IMR-90 (cell line): ENCODE results near the gene MYL12B. TPM values are rescaled to one million over a fixed set of nuclear protein-coding genes. Genes with fewer than 3 reads are reported as not detected.

Experiments
- ATAC-seq: fragments of 200-7000 bp; cut with Tn5 transposase; 2 replicates; pipeline ENCODE4 v1.9.1; 2020; ENCODE audit warnings: low read depth, mild to moderate bottlenecking, moderate library complexity
- BruUV-seq: library from RNA; stranded (reverse); fragments of 400-500 nt; replicated peaks from 2 replicates; lab custom pipeline; 2021; lab: Mats Ljungman, UMichigan
- CTCF ChIA-PET: fragments of 300-600 bp; formaldehyde crosslinking; extraction: SDS; loops from one replicate; lab custom pipeline; 2021; ENCODE audit warnings: antibody characterized with exemption; lab: Yijun Ruan, JAX
- POLR2A ChIA-PET: fragments of 300-600 bp; sonication (Branson Sonifier 250); formaldehyde crosslinking; loops from one replicate; lab custom pipeline; 2022; ENCODE audit warnings: antibody characterized with exemption; ENCODE audit not compliant: unreplicated experiment; lab: Charles Lee
- DNase-seq: peaks from one replicate; pipeline ENCODE4 v3.0.0; 2013
- H2AFZ ChIP-seq: replicated peaks from 2 replicates; pipeline ENCODE3; 2013; ENCODE audit warnings: low read length, mild to moderate bottlenecking; ENCODE audit not compliant: poor library complexity
- H2AK5ac ChIP-seq: 2 replicates; pipeline ENCODE4 v1.6.1; 2013; ENCODE audit warnings: low read depth, low read length, inconsistent platforms
- H2AK9ac ChIP-seq: replicated peaks from 2 replicates; pipeline ENCODE3; 2013; ENCODE audit warnings: mild to moderate bottlenecking, low read depth, low read length, moderate library complexity; ENCODE audit not compliant: poor library complexity
- H2BK120ac ChIP-seq: 2 replicates; pipeline ENCODE4 v1.6.1; 2013; ENCODE audit warnings: low read depth, low read length, inconsistent platforms
- H2BK15ac ChIP-seq: 3 replicates; pipeline ENCODE4 v1.6.1; 2013; ENCODE audit warnings: low read depth, low read length, inconsistent platforms
- H2BK20ac ChIP-seq: 2 replicates; pipeline ENCODE4 v1.6.1; 2013; ENCODE audit warnings: low read depth, mild to moderate bottlenecking, inconsistent platforms, low read length, moderate library complexity
- H2BK5ac ChIP-seq: 2 replicates; pipeline ENCODE4 v1.6.1; 2013; ENCODE audit warnings: mild to moderate bottlenecking, low read depth, low read length, inconsistent platforms; ENCODE audit not compliant: poor library complexity, severe bottlenecking
- H3K14ac ChIP-seq: replicated peaks from 2 replicates; pipeline ENCODE4 v1.6.1; 2013; ENCODE audit warnings: low read depth, low read length, inconsistent platforms
- H3K18ac ChIP-seq: 2 replicates; pipeline ENCODE4 v1.6.1; 2013; ENCODE audit warnings: low read depth, low read length, control low read depth
- H3K23ac ChIP-seq: 2 replicates; pipeline ENCODE4 v1.6.1; 2013; ENCODE audit warnings: low read depth, low read length, inconsistent platforms
- H3K27ac ChIP-seq: 2 replicates; pipeline ENCODE4 v1.5.1; 2013; ENCODE audit warnings: mild to moderate bottlenecking, control low read depth, low read length; ENCODE audit not compliant: insufficient read depth
- H3K27me3 ChIP-seq: 2 replicates; pipeline ENCODE4 v1.6.1; 2013; ENCODE audit warnings: low read length; ENCODE audit not compliant: control insufficient read depth, insufficient read depth
- H3K36me3 ChIP-seq: 2 replicates; pipeline ENCODE4 v1.6.1; 2013; ENCODE audit warnings: low read length, mixed read lengths; ENCODE audit not compliant: control insufficient read depth, insufficient read depth
- H3K4ac ChIP-seq: 2 replicates; pipeline ENCODE4 v1.6.1; 2013; ENCODE audit warnings: low read depth, low read length, inconsistent platforms
- H3K4me1 ChIP-seq: 2 replicates; pipeline ENCODE4 v1.6.1; 2013; ENCODE audit warnings: low read length, mixed read lengths; ENCODE audit not compliant: control insufficient read depth, insufficient read depth
- H3K4me2 ChIP-seq: 2 replicates; pipeline ENCODE4 v1.6.1; 2013; ENCODE audit warnings: low read depth, mild to moderate bottlenecking, control low read depth, low read length, moderate library complexity
- H3K4me3 ChIP-seq: 2 replicates; pipeline ENCODE4 v1.5.1; 2013; ENCODE audit warnings: low read depth, mild to moderate bottlenecking, control low read depth, low read length, moderate library complexity; ENCODE audit not compliant: insufficient read depth
- H3K56ac ChIP-seq: 2 replicates; pipeline ENCODE4 v1.6.1; 2013; ENCODE audit warnings: low read length, inconsistent platforms; ENCODE audit not compliant: insufficient read depth; ENCODE audit errors: extremely low read depth
- H3K79me1 ChIP-seq, 2 experiments: 2 replicates each; pipeline ENCODE4 v1.6.1; 2013; ENCODE audit warnings: low read length in 2 of 2, inconsistent platforms in 1 of 2, low read depth in 1 of 2
- H3K9ac ChIP-seq: 2 replicates; pipeline ENCODE4 v1.6.1; 2013; ENCODE audit warnings: low read depth, low read length, control low read depth
- H3K9me1 ChIP-seq: 2 replicates; pipeline ENCODE4 v1.6.1; 2013; ENCODE audit warnings: low read length, inconsistent platforms; ENCODE audit not compliant: insufficient read depth
- H3K9me3 ChIP-seq: 2 replicates; pipeline ENCODE4 v1.6.1; 2013; ENCODE audit warnings: low read length; ENCODE audit not compliant: control insufficient read depth, insufficient read depth
- H4K20me1 ChIP-seq: 2 replicates; pipeline ENCODE4 v1.6.1; 2013; ENCODE audit warnings: low read length, inconsistent platforms; ENCODE audit not compliant: insufficient read depth
- H4K5ac ChIP-seq: 2 replicates; pipeline ENCODE4 v1.6.1; 2013; ENCODE audit warnings: mild to moderate bottlenecking, low read depth, low read length, control low read depth
- H4K8ac ChIP-seq, 2 experiments: 2 replicates each; pipeline ENCODE4 v1.6.1; 2013; ENCODE audit warnings: low read depth in 2 of 2, low read length in 2 of 2, control low read depth in 1 of 2, inconsistent platforms in 1 of 2
- H4K91ac ChIP-seq: 2 replicates; pipeline ENCODE4 v1.6.1; 2013; ENCODE audit warnings: low read depth, low read length, inconsistent platforms; ENCODE audit not compliant: insufficient read depth
- BHLHE40 ChIP-seq: fragments of 150-350 bp; IDR thresholded peaks from 2 replicates; pipeline ENCODE4 v1.6.1; 2016; ENCODE audit warnings: mild to moderate bottlenecking, low read depth, low read length
- CEBPB ChIP-seq: IDR thresholded peaks from 2 replicates; pipeline ENCODE4 v1.6.1; 2012; ENCODE audit warnings: low read depth, low read length, improper control_type of control experiment
- CHD1 ChIP-seq: IDR thresholded peaks from 2 replicates; pipeline ENCODE4 v1.6.1; 2012; ENCODE audit warnings: low read depth, low read length, improper control_type of control experiment
- FOS ChIP-seq: fragments of 150-350 bp; IDR thresholded peaks from 2 replicates; pipeline ENCODE4 v1.6.1; 2016; ENCODE audit warnings: low read depth, low read length
- MAFK ChIP-seq: IDR thresholded peaks from 2 replicates; pipeline ENCODE4 v1.6.1; 2012; ENCODE audit warnings: low read depth, low read length, improper control_type of control experiment
- MAZ ChIP-seq: IDR thresholded peaks from 2 replicates; pipeline ENCODE4 v1.6.1; 2012; ENCODE audit warnings: low read depth, mild to moderate bottlenecking, low read length, improper control_type of control experiment, moderate library complexity, borderline replicate concordance
- MXI1 ChIP-seq: IDR thresholded peaks from 2 replicates; pipeline ENCODE4 v1.6.1; 2012; ENCODE audit warnings: low read depth, mild to moderate bottlenecking, low read length, moderate library complexity, borderline replicate concordance
- NFE2L2 ChIP-seq: fragments of 150-350 bp; IDR thresholded peaks from 2 replicates; pipeline ENCODE4 v1.6.1; 2016; ENCODE audit warnings: low read depth, mild to moderate bottlenecking, low read length
- RCOR1 ChIP-seq: IDR thresholded peaks from 2 replicates; pipeline ENCODE4 v1.6.1; 2012; ENCODE audit warnings: mild to moderate bottlenecking, low read length, improper control_type of control experiment; ENCODE audit not compliant: insufficient replicate concordance
- RFX5 ChIP-seq: IDR thresholded peaks from 2 replicates; pipeline ENCODE4 v1.8.0; 2012; ENCODE audit warnings: low read depth, mild to moderate bottlenecking, low read length, moderate library complexity
- SMC3 ChIP-seq: fragments of 150-350 bp; IDR thresholded peaks from 2 replicates; pipeline ENCODE4 v1.6.1; 2016; ENCODE audit warnings: low read depth, mild to moderate bottlenecking, antibody characterized with exemption, low read length, moderate library complexity
- USF2 ChIP-seq: fragments of 150-350 bp; IDR thresholded peaks from 2 replicates; pipeline ENCODE4 v1.6.1; 2017; ENCODE audit warnings: mild to moderate bottlenecking, antibody characterized with exemption, low read length, low read depth
- WGBS, 2 experiments: methylation state at CpG; one replicate each; pipeline versions ENCODE4 v1.1.5 to v1.1.7; 2013; ENCODE audit warnings: missing lambda C conversion rate in 2 of 2; ENCODE audit not compliant: insufficient read length in 1 of 2; ENCODE audit errors: extremely low coverage in 2 of 2; 5-methylcytosine and 5-hydroxymethylcytosine counted together
- dilution Hi-C: fragments of 300-500 bp; cut with HindIII; formaldehyde crosslinking; loops from one replicate; pipeline ENCODE4 v1.14.3; 2018; ENCODE audit warnings: low sequenced_read_pairs; ENCODE audit not compliant: unreplicated experiment
- in situ Hi-C: fragments of 300-500 bp; cut with MboI; formaldehyde crosslinking; loops from 3 replicates; pipeline ENCODE4 v1.14.3; 2019; ENCODE audit warnings: low sequenced_read_pairs, inconsistent platforms, mixed read lengths
- intact Hi-C: fragments of 100-400 bp; cut with micrococcal nuclease; formaldehyde crosslinking; loops from 2 replicates; pipeline ENCODE4 v1.10.0; 2022
- polyA plus RNA-seq, 3 experiments: library from polyadenylated mRNA; depleted of rRNA; stranded (reverse); fragments of >200 nt; gene quantifications; 2 replicates each; pipeline ENCODE4 v1.2.3, GENCODE V29; 2012; ENCODE audit warnings: low replicate concordance in 1 of 3
- total RNA-seq: library from RNA; depleted of rRNA; stranded (reverse); fragments of >200 nt; gene quantifications from 2 replicates; pipeline ENCODE4 v1.2.3, GENCODE V29; 2012
- TF ChIP-seq, protein P1 (sequence below): conservative IDR thresholded peaks from 2 replicates; pipeline ENCODE4 v1.5.1; 2012; ENCODE audit warnings: mild to moderate bottlenecking, low read depth, low read length, improper control_type of control experiment
- TF ChIP-seq, protein P2 (sequence below): fragments of 150-350 bp; IDR thresholded peaks from 2 replicates; pipeline ENCODE4 v1.6.1; 2016; ENCODE audit warnings: low read depth, mild to moderate bottlenecking, low read length, moderate library complexity, borderline replicate concordance

The MYL12B gene
- total and polyA plus RNA-seq, 2 of the 4 experiments (the other 2 are of a cell fraction): 692 to 816 TPM

DNA sequence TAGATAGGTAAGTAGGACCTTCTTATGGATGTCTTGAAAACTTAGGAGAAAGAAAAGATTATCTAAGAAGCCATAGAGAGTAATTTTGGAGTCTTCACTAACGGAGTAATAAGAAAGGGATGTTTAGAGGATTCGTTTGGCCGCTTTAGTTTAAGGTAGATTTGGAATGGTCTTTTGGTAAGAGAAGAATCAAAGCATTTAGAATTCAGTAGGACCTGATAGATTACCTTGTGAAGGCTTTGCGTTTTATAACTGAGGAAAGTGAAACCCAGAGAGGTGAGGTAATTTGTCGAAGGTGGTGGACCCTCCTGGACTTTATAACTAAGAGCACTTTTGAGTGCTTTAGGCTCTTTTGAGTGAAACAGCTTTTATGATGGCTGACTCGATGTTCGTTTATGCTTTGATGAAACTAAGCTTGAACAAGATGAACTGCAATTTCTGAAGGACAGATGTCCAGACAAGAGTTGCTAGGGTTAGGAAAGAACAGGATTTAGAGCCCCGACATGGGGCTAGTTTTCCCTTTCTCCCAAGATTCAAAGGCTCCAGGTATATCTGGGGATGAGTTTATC is 1.3 kb downstream of the MYL12B start:
- Histone ChIP-seq H4K5ac (0 out of 2 replicates have a peak overlapping the region, but pooled peaks have one; percentile 79), H3K23ac (peak overlapping the region; percentile 83), H2BK5ac (peak overlapping the region; percentile 100), H2BK20ac (no peak overlapping the region), H3K4me1 (peaks cover 12% of the 10 kb centered on the region), H3K18ac (no peak overlapping the region), H3K4me2 (peak overlapping the region; percentile 98), H3K14ac (peak overlapping the region; percentile 99), H3K9me3 (no peaks in the 10 kb centered on the region), H4K8ac (peak overlapping the region in 1 of 2 experiments; percentile 82; a peak in 2 of 4 replicates), H3K56ac (peak overlapping the region; percentile 55), H3K4ac (peak overlapping the region; percentile 86), H2AK9ac (no peak overlapping the region), H3K9ac (peak overlapping the region; percentile 99), H4K91ac (no peak overlapping the region), H3K9me1 (peaks cover 20% of the 10 kb centered on the region), H3K27ac (peak overlapping the region; percentile 99), H3K4me3 (peak overlapping the region; percentile 87), H2AK5ac (peak overlapping the region; percentile 98; the same call in 1 of the 2 replicates), H3K27me3 (no peaks in the 10 kb centered on the region), H3K79me1 (peaks cover 15 to 59% of the 10 kb centered on the region in 2 experiments; a peak in 3 of 4 replicates), H2AFZ (no peak overlapping the region), H4K20me1 (peaks cover 56% of the 10 kb centered on the region), H2BK120ac (no peak overlapping the region), H3K36me3 (peaks cover 5% of the 10 kb centered on the region), H2BK15ac (0 out of 3 replicates have a peak overlapping the region, but pooled peaks have one; percentile 28)
- BruUV-seq: TSS peak; percentile 59
- ChIA-PET POLR2A (interaction anchor here (0.7 kb wide), 1 partner anchor 509 kb away, joined by 3 read pairs; no protein-coding TSS in a partner anchor), CTCF (interaction anchor here (0.6 to 0.7 kb wide), 2 partner anchors 340 to 429 kb away, joined by 3 read pairs; no protein-coding TSS in a partner anchor)
- intact Hi-C loops: loop anchor here (5.0 kb wide), 2 partner anchors 189 to 339 kb away; partner anchors contain the start of gene TGIF1
- dilution Hi-C loops: no loop called here
- ATAC-seq (no peak), DNase-seq (no peak)
- in situ Hi-C loops: no loop called here
- 20% methylated on average over 5 of the region's 8 CpGs; no CpG with 5 or more reads in 1 of the 2 experiments for WGBS, 2 experiments
- TF ChIP-seq RFX5 (no peak), FOS (no peak), USF2 (no peak), MAFK (no peak), NFE2L2 (no peak), CHD1 (no peak), MXI1 (no peak), CEBPB (no peak), RCOR1 (no peak), MAZ (no peak), BHLHE40 (no peak), SMC3 (no peak)
- TF ChIP-seq, protein P1, sequence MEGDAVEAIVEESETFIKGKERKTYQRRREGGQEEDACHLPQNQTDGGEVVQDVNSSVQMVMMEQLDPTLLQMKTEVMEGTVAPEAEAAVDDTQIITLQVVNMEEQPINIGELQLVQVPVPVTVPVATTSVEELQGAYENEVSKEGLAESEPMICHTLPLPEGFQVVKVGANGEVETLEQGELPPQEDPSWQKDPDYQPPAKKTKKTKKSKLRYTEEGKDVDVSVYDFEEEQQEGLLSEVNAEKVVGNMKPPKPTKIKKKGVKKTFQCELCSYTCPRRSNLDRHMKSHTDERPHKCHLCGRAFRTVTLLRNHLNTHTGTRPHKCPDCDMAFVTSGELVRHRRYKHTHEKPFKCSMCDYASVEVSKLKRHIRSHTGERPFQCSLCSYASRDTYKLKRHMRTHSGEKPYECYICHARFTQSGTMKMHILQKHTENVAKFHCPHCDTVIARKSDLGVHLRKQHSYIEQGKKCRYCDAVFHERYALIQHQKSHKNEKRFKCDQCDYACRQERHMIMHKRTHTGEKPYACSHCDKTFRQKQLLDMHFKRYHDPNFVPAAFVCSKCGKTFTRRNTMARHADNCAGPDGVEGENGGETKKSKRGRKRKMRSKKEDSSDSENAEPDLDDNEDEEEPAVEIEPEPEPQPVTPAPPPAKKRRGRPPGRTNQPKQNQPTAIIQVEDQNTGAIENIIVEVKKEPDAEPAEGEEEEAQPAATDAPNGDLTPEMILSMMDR: no peak
- TF ChIP-seq, protein P2, sequence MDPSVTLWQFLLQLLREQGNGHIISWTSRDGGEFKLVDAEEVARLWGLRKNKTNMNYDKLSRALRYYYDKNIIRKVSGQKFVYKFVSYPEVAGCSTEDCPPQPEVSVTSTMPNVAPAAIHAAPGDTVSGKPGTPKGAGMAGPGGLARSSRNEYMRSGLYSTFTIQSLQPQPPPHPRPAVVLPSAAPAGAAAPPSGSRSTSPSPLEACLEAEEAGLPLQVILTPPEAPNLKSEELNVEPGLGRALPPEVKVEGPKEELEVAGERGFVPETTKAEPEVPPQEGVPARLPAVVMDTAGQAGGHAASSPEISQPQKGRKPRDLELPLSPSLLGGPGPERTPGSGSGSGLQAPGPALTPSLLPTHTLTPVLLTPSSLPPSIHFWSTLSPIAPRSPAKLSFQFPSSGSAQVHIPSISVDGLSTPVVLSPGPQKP: no peak
